Ammon's horn (tissue), 1 donor: ENCODE data around the gene ABLIM2.

Experiments used
- DNase-seq: peaks from one replicate; pipeline ENCODE4 v3.0.0-alpha.2; 2016; ENCODE audit warnings: low spot score

Gene ABLIM2

GRCh38 chr4:8192748-8193738, 34.4 kb upstream of the ABLIM2 start:
- peak; percentile 71 for DNase-seq

GRCh38 chr4:8191136-8191747, 32.6 kb upstream of the ABLIM2 start:
- peak; percentile 71 for DNase-seq

- no peak for DNase-seq
These were observed 31.2 kb upstream of the ABLIM2 start for GRCh38 chr4:8189551-8190466.

GRCh38 chr4:8188743-8189550, 30.3 kb upstream of the ABLIM2 start:
- DNase-seq, result peak; percentile 61

GRCh38 chr4:8188085-8188484, 29.5 kb upstream of the ABLIM2 start:
- no peak for DNase-seq

GRCh38 chr4:8185930-8186329, 27.3 kb upstream of the ABLIM2 start:
- no peak for DNase-seq

GRCh38 chr4:8185295-8185694, 26.7 kb upstream of the ABLIM2 start:
- DNase-seq, result no peak

- no peak for DNase-seq
These were observed 25.4 kb upstream of the ABLIM2 start for GRCh38 chr4:8184061-8184460.

GRCh38 chr4:8182858-8183725, 24.5 kb upstream of the ABLIM2 start:
- no peak for DNase-seq

- no peak for DNase-seq
These were observed 23.7 kb upstream of the ABLIM2 start for GRCh38 chr4:8182294-8182693.

- no peak for DNase-seq
These were observed 23.2 kb upstream of the ABLIM2 start for GRCh38 chr4:8181844-8182243.

GRCh38 chr4:8181119-8181518, 22.5 kb upstream of the ABLIM2 start:
- no peak for DNase-seq

- DNase-seq, result no peak
These were observed 21.9 kb upstream of the ABLIM2 start for GRCh38 chr4:8180310-8181093.

GRCh38 chr4:8179771-8180170, 21.2 kb upstream of the ABLIM2 start:
- no peak for DNase-seq

GRCh38 chr4:8179074-8179473, 20.5 kb upstream of the ABLIM2 start:
- DNase-seq, result no peak

GRCh38 chr4:8177956-8178355, 19.3 kb upstream of the ABLIM2 start:
- DNase-seq, result no peak

- DNase-seq, result no peak
These were observed 18.9 kb upstream of the ABLIM2 start for GRCh38 chr4:8177552-8177951.

GRCh38 chr4:8176547-8177399, 18.2 kb upstream of the ABLIM2 start:
- DNase-seq, result peak; percentile 59

- no peak for DNase-seq
These were observed 17.1 kb upstream of the ABLIM2 start for GRCh38 chr4:8175686-8176085.
